HG02763 (cell line): ENCODE data around the gene SLC41A3.
"Not testable (repeated sequence)": the region's sequence is repeated elsewhere in the genome, so short reads cannot be mapped to it uniquely, and the experiment has no call there.

ENCODE experiments used
- ATAC-seq: cut with Tn5 transposase; IDR thresholded peaks from one replicate; pipeline ENCODE4 v1.9.1; 2021; ENCODE audit warnings: mild to moderate bottlenecking, moderate library complexity; ENCODE audit not compliant: unreplicated experiment

The SLC41A3 gene

GRCh38 chr3:126107203-126107939, 23.4 kb upstream of the SLC41A3 start:
- ATAC-seq, result no peak

DNA sequence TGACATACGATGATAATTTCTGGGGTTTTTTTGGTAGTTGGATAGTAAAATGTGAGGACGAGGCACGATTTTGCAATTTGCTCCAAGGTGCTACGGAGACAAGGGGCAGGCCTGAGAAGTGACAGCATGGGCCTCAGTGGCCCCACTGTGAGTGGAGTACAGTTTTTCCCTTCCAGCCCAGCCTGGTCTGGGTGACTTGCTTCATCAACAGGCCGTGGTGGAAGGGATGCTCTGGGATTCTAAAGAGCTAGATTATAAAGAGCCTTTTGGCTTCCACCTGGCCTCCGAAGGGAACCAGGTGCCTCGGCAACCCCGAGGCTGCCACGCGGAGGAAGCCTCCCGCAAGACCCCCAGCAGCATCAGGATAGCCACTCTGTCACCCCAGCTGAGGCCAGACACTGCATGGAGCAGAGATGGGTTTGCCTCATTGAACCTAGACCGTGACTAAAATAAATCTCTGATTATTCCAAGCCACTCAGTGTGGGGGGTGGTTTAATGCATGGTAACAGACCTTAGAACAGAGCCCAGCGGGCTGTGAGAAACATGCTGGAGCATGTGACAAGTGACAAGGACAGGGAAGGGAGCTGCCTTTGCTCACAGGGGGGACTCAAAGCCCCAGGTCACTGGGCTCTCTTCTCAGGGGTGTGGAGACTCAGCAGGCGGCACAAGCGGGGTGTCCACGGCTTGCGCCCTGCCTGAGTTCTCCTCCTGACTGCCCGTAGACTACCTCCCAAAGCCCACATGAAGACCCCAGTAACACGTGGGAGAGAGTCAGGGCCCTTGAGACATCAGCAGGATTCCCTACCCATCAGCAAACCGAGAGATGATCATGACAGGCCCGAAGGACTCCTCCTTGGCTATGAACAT, 22.6 kb upstream of the SLC41A3 start:
- ATAC-seq, result no peak

DNA sequence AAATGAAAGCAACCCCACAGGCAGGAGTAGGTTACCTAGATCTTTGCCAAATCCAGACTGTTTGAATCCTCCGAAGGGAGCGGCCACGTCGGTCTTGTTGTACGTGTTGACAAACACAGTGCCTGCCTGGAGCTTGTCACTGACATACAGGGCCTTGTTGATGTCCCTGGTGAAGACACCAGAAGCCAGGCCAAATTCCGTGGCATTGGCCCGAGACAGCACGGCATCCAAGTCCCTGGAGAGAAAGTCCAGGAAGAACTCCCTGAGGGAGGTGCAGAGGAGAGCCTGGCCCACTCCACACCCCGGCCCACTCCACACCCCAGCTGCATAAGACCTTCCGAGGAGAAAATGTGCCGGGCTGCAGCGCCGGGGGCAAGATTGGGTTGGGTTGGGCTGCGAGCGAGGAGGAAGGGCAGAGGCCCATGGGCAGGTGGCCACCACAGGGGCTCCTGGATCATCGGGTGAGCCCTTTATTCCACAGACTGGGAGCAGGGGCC, 21.8 kb upstream of the SLC41A3 start:
- ATAC-seq, result no peak

DNA sequence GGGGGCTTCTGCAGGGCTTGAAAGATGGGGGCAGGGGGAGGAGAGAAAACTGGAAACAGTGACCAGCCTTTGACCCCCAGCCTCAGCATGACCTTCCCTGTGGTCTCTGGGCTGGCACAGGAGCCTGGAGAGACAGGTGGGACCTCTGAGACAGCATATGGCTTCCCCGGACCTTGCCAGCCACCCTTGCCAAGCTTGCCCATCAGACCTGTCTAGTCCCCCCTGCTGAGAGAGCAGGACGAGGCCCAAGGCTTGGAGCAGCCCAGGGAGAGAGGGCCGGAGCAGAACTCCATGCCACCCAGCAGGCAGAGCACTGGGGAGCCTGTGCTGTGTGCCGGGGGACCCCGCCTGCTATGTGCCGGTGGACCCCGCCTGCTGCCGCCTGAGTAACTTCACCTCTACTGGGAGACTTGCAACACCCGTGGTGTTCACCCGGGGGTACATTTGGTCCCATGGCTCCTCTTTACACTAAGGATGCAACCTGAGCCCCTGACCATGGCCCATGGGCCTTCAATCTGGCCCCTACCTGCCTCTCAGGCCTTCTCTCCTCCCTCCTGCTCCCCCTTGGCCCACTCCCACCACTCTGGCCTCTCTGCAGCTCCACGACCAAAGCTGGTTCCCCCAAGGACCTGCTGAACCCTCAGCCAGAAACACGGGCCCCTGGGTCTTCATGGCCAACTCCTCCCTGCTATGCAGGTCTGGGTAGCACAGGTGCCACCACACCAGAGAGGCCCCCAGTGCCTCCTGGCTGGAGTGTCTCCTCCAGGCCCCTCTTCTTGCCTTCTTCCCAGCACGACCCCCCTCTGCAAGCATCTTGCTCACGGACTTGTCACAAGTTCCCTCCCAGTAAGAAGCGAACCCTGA, 21.1 kb upstream of the SLC41A3 start:
- ATAC-seq, result no peak

DNA sequence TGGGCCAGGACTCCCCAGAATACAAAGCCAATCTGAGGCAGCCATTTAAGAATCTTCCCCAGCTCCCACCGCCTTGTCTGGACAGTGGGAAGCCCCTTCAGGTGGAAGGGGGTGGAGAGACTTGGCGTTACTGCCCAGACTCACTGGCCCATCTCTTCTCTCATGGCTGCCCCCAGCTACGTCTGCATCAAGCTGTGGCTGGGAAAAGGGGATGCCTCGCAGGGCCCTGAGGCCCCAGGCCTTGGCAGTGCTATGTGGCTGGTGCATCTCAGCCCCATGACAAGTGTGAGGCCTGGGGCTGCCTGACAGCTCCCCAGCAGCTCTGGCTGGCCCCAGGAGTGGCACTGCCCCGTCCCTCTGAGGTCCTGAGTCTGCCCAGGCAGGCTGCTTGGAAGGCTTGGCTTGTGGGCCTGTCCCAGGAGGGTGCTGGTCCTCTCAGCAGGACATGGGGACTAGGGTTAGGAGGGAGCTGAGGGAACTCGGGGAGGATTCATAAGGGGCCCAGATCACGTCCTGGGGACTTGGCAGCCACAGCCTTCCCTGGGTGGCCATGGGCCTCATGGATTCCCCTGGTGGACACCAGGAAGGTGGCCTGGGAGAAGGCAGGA, 20.2 kb upstream of the SLC41A3 start:
- no peak for ATAC-seq

DNA sequence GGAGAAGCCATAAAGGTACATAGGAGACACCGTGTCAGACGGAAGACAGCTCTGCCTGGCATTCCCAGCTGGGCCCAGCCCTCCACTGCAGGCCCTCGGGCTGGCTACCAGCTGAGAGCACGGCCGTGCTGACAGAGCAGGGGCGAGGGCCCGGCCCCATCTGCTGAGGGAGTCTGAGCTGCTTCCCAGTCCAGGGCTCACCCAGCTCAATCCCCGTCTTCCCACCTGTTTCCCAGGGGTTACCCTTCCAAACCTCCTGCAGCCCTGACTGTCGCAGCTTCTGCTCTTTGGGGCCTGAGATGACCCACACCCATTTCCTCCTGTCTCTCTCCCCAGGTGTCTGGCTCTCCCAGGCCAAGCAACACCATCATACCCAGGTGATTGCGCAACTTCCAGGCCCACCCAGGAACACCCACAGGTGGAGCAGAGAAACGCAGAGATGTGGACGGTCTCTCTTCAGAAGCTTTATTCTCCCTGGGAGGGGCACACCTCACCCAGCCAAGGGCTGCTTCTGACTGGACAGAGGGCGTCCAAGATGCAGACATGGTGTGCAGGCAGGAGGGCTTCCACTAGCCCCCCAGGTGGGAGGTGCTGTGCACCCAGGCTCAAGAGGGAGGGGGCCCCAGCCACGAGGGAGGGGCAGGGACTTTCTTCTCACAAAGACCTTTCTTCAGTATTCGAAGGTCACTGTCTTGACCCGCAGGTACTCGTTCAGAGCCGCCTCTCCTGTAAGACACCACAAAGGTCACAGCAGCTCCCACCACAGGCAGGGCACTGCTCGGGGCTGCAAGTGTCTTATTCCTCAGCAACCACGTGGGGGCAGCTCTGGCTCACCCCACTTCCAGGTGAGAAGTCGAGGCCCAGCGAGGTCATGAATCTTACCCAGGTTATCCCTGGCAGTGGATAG, 19.4 kb upstream of the SLC41A3 start:
- no peak for ATAC-seq

- ATAC-seq, result no peak
Measured at GRCh38 chr3:126102530-126102951, 18.6 kb upstream of the SLC41A3 start.

DNA sequence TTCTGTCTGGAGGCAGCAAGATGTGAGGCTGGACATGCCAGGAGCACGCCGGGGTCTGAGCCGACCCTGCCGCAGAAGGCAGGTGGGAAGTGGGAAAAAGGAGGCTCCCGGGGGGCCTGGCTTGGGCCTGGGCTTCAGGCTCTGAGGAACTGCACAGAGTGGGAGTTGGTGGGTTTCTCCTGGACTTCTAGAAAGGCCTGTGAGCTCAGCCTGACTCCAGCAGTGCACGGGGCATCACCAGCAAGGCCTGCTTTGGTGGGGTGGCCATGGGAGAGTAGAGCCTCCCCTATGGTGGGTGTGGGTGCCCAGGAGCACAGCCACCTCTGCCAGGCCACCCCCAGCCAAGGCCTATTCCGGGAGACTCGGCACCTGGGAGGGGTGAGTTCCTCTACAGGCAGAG, 18.1 kb upstream of the SLC41A3 start:
- no peak for ATAC-seq

DNA sequence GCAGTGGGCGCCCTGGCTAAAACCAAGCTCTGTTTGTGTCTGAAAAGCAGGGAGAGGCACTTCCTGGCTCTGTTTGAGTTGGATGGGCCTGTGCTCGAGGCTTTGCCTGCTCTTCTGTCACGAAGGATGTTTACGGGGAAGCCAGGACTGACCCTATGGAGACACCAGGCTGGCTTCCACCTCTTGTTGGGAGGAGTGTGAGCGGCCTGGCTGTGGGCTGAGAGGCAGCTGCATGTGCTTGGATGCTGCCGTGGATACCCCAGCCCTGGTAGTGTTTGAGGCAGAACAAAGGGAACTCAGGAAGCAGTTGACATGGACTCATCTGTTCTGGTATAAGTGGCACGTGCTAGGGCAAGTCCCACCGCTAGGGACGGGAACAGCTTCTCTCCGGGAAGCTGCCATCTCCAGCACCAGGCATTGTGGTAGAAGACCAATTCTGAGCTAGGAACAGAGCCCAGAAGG, 17.6 kb upstream of the SLC41A3 start:
- ATAC-seq, result no peak

GRCh38 chr3:126100634-126101301, 16.8 kb upstream of the SLC41A3 start:
- no peak for ATAC-seq

DNA sequence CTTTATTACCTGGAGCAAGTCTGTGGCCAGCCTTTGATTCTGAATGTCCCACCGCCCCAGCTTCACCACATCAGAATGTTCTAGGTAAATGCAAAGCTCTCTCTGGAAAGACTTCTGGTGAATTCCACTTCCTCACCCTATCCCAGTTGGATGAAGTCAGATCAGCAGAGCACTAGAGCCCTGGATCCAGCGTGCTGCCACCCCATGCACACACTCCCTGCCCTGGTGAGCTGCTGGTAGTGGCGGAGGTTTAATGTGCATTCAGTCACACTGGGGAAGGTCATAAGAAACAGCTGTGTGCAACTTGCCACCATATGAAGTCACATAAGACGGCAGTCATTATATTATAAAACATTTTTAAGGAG, 16.3 kb upstream of the SLC41A3 start:
- no peak for ATAC-seq

GRCh38 chr3:126098391-126098858, 14.5 kb upstream of the SLC41A3 start:
- ATAC-seq, result no peak

GRCh38 chr3:126097801-126098200, 13.9 kb upstream of the SLC41A3 start:
- no peak for ATAC-seq

DNA sequence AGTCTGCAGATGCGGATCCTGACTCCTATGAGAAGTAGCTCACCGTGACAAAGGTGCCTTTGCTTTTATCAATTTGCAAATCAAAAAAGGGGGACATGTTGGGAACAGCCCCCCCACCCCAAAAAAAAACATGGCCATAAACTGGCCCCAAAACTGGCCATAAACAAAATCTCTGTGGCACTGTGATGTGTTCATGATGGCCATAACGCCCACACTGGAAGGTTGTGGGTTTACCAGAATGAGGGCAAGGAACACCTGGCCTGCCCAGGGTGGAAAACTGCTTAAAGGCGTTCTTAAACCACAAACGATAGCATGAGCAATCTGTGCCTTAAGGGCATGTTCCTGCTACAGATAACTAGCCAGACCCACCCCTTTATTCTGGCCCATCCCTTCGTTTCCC, 12.3 kb upstream of the SLC41A3 start:
- ATAC-seq, result not testable (repeated sequence)

DNA sequence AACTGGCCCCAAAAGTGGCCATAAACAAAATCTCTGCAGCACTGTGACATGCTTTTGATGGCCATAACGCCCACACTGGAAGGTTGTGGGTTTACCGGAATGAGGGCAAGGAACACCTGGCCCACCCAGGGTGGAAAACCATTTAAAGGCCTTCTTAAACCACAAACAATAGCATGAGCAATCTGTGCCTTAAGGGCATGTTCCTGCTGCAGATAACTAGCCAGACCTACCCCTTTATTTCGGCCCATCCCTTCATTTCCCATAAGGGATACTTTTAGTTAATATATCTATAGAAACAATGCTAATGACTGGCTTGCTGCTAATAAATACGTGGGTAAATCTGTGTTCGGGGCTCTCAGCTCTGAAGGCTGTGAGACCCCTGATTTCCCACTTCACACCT, 8.2 kb upstream of the SLC41A3 start:
- not testable (repeated sequence) for ATAC-seq

- ATAC-seq, result no peak
Measured at GRCh38 chr3:126087552-126088175, 3.7 kb upstream of the SLC41A3 start.

DNA sequence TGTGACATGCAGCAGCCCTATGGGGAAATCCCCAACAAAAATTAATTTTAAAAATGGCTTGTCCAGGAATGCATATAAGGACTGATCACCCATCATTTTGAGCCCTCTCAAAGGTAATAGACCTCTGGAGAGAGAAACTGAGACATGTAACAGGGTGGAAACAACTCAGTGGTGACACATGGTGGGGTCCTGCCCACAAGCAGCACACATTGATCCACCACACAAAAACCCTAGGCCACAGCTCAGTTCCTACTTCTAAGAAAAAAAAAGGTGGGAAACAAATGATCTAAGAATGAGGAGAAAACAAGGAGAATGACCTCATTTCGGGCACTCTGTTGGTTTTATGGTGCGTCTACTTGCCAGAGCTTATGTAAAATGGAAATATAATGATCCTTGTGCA, 1.9 kb upstream of the SLC41A3 start:
- ATAC-seq, result no peak

GRCh38 chr3:126085276-126085675, 1.4 kb upstream of the SLC41A3 start:
- ATAC-seq, result no peak
